ENCODE data around the gene ACVRL1.

GRCh38 chr12:51866324-51866723 lies 41.0 kb upstream of the ACVRL1 start:
- TF ChIP-seq CTCF (IDR thresholded peaks at IDR 0.05) (no peak), POLR2AphosphoS5 (IDR thresholded peaks at IDR 0.05; ENCODE audit: low read depth, low read length) (no peak), SIN3A (IDR thresholded peaks at IDR 0.05; ENCODE audit: borderline replicate concordance, insufficient read depth, low read depth, low read length) (no peak), TCF7L2 (IDR thresholded peaks at IDR 0.05; ENCODE audit: low read depth, low read length) (no peak)
- TF ChIP-seq, protein P1, sequence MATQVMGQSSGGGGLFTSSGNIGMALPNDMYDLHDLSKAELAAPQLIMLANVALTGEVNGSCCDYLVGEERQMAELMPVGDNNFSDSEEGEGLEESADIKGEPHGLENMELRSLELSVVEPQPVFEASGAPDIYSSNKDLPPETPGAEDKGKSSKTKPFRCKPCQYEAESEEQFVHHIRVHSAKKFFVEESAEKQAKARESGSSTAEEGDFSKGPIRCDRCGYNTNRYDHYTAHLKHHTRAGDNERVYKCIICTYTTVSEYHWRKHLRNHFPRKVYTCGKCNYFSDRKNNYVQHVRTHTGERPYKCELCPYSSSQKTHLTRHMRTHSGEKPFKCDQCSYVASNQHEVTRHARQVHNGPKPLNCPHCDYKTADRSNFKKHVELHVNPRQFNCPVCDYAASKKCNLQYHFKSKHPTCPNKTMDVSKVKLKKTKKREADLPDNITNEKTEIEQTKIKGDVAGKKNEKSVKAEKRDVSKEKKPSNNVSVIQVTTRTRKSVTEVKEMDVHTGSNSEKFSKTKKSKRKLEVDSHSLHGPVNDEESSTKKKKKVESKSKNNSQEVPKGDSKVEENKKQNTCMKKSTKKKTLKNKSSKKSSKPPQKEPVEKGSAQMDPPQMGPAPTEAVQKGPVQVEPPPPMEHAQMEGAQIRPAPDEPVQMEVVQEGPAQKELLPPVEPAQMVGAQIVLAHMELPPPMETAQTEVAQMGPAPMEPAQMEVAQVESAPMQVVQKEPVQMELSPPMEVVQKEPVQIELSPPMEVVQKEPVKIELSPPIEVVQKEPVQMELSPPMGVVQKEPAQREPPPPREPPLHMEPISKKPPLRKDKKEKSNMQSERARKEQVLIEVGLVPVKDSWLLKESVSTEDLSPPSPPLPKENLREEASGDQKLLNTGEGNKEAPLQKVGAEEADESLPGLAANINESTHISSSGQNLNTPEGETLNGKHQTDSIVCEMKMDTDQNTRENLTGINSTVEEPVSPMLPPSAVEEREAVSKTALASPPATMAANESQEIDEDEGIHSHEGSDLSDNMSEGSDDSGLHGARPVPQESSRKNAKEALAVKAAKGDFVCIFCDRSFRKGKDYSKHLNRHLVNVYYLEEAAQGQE (IDR thresholded peaks at IDR 0.05; ENCODE audit: insufficient read depth in 1 of 2, low read depth in 2 of 2, low read length in 1 of 2), result no peak

Data from Panc1 (cell line).